GM23338 (cell line): ENCODE results near the gene RBM38. TPM values are rescaled to one million over a fixed set of nuclear protein-coding genes. Genes with fewer than 3 reads are reported as not detected.

ENCODE experiments used
- ATAC-seq: fragments of 200-7000 bp; cut with Tn5 transposase; 3 replicates; pipeline ENCODE4 v1.9.1; 2020
- DNase-seq: peaks from one replicate; pipeline ENCODE4 v3.0.0-alpha.2; 2015; ENCODE audit warnings: low spot score
- H2AFZ ChIP-seq: fragments of 200-600 bp; sonication (generic); 2 replicates; pipeline ENCODE4 v1.8.0; 2016; ENCODE audit warnings: antibody characterized with exemption, mild to moderate bottlenecking, moderate library complexity
- H3F3A ChIP-seq: fragments of 200-600 bp; sonication (generic); replicated peaks from 2 replicates; pipeline ENCODE4 v1.8.0; 2017; ENCODE audit warnings: antibody characterized with exemption, mixed run types, low read depth
- H3K27ac ChIP-seq: fragments of 200-600 bp; sonication (generic); 2 replicates; pipeline ENCODE4 v1.6.1; 2016; ENCODE audit warnings: low read depth
- H3K27me3 ChIP-seq: fragments of 200-600 bp; sonication (generic); 2 replicates; pipeline ENCODE4 v1.8.0; 2016; ENCODE audit warnings: mild to moderate bottlenecking, mixed run types, moderate library complexity; ENCODE audit not compliant: insufficient read depth
- H3K36me3 ChIP-seq: fragments of 200-600 bp; sonication (generic); 2 replicates; pipeline ENCODE4 v1.8.0; 2016; ENCODE audit warnings: mild to moderate bottlenecking; ENCODE audit not compliant: insufficient read depth
- H3K4me1 ChIP-seq: fragments of 200-600 bp; sonication (generic); 2 replicates; pipeline ENCODE4 v1.8.0; 2016; ENCODE audit warnings: mild to moderate bottlenecking, moderate library complexity; ENCODE audit not compliant: insufficient read depth
- H3K4me2 ChIP-seq: fragments of 200-600 bp; sonication (generic); 2 replicates; pipeline ENCODE4 v1.7.1; 2017; ENCODE audit warnings: mixed run types
- H3K4me3 ChIP-seq: fragments of 200-600 bp; sonication (generic); 2 replicates; pipeline ENCODE4 v1.6.1; 2016; ENCODE audit warnings: mixed run types
- H3K79me2 ChIP-seq: fragments of 200-600 bp; sonication (generic); replicated peaks from 2 replicates; pipeline ENCODE4 v1.8.0; 2017; ENCODE audit warnings: mild to moderate bottlenecking; ENCODE audit not compliant: insufficient read depth
- H3K9me2 ChIP-seq: fragments of 200-600 bp; sonication (generic); 2 replicates; pipeline ENCODE4 v1.8.0; 2017; ENCODE audit not compliant: insufficient read depth
- H4K20me1 ChIP-seq: fragments of 200-600 bp; sonication (generic); replicated peaks from 2 replicates; pipeline ENCODE4 v1.8.0; 2017; ENCODE audit warnings: mild to moderate bottlenecking; ENCODE audit not compliant: insufficient read depth
- H3K27ac Mint-ChIP-seq: 2 replicates; pipeline ENCODE4 v1.8.0; 2020; ENCODE audit warnings: inconsistent platforms, mild to moderate bottlenecking, moderate library complexity, mixed read lengths
- H3K27me3 Mint-ChIP-seq: 3 replicates; pipeline ENCODE4 v1.8.0; 2022; ENCODE audit warnings: low read depth, mild to moderate bottlenecking, moderate library complexity, mixed read lengths, inconsistent platforms; ENCODE audit not compliant: insufficient read depth, poor library complexity
- H3K36me3 Mint-ChIP-seq: 3 replicates; pipeline ENCODE4 v1.8.0; 2021; ENCODE audit warnings: low read depth, mild to moderate bottlenecking, inconsistent platforms, moderate library complexity, mixed read lengths
- H3K4me1 Mint-ChIP-seq: 3 replicates; pipeline ENCODE4 v1.8.0; 2020; ENCODE audit warnings: mild to moderate bottlenecking, inconsistent platforms, mixed read lengths
- H3K4me3 Mint-ChIP-seq: 3 replicates; pipeline ENCODE4 v1.8.0; 2021; ENCODE audit warnings: moderate library complexity, mild to moderate bottlenecking, inconsistent platforms, mixed read lengths
- H3K9me3 Mint-ChIP-seq: 3 replicates; pipeline ENCODE4 v1.8.0; 2020; ENCODE audit warnings: moderate library complexity, mild to moderate bottlenecking, inconsistent platforms, mixed read lengths
- CREB1 ChIP-seq: fragments of 250-450 bp; sonication (Bioruptor Pico); IDR thresholded peaks from 2 replicates; pipeline ENCODE4 v1.5.0; 2020; ENCODE audit warnings: low read depth, mild to moderate bottlenecking, moderate library complexity
- CTCF ChIP-seq, 2 experiments: fragments of 200-600 bp in 1 of 2; sonication (generic) in 1 of 2; conservative IDR thresholded peaks; 2 replicates each; pipeline versions ENCODE4 v1.5.1 to v1.6.1; 2016 to 2017; ENCODE audit warnings: antibody characterized with exemption in 2 of 2, low read depth in 2 of 2, mild to moderate bottlenecking in 2 of 2, moderate library complexity in 1 of 2
- ETS1 ChIP-seq: IDR thresholded peaks from 2 replicates; pipeline ENCODE4 v1.6.1; 2016; ENCODE audit warnings: antibody characterized with exemption
- EZH2 ChIP-seq: fragments of 200-600 bp; sonication (generic); IDR thresholded peaks from one replicate; pipeline ENCODE4 v1.8.0; 2017; ENCODE audit warnings: antibody characterized with exemption, mild to moderate bottlenecking, low read depth; ENCODE audit not compliant: unreplicated experiment
- EZH2phosphoT487 ChIP-seq: fragments of 200-600 bp; sonication (generic); IDR thresholded peaks from one replicate; pipeline ENCODE4 v1.8.1; 2018; ENCODE audit warnings: antibody characterized with exemption; ENCODE audit not compliant: unreplicated experiment
- JUNB ChIP-seq: IDR thresholded peaks from one replicate; pipeline ENCODE4 v1.6.1; 2016; ENCODE audit warnings: antibody characterized with exemption; ENCODE audit not compliant: unreplicated experiment
- NANOG ChIP-seq: IDR thresholded peaks from 2 replicates; pipeline ENCODE4 v1.6.1; 2016; ENCODE audit warnings: antibody characterized with exemption, borderline replicate concordance
- POLR2AphosphoS5 ChIP-seq: IDR thresholded peaks from 2 replicates; pipeline ENCODE4 v1.6.1; 2016; ENCODE audit warnings: antibody characterized with exemption, low read depth
- REST ChIP-seq: IDR thresholded peaks from one replicate; pipeline ENCODE4 v1.6.1; 2018; ENCODE audit warnings: antibody characterized with exemption; ENCODE audit not compliant: unreplicated experiment
- STAT1 ChIP-seq: IDR thresholded peaks from one replicate; pipeline ENCODE4 v1.6.1; 2016; ENCODE audit warnings: antibody characterized with exemption; ENCODE audit not compliant: unreplicated experiment
- ZNF114 ChIP-seq: fragments of 250-450 bp; sonication (Bioruptor Pico); IDR thresholded peaks from 2 replicates; pipeline ENCODE4 v1.5.0; 2020; ENCODE audit warnings: mild to moderate bottlenecking, moderate library complexity
- ZNF331 ChIP-seq: fragments of 250-450 bp; sonication (Bioruptor Pico); IDR thresholded peaks from 2 replicates; pipeline ENCODE4 v1.5.0; 2020; ENCODE audit warnings: low read depth, mild to moderate bottlenecking, moderate library complexity
- polyA plus RNA-seq: library from polyadenylated mRNA; unstranded; fragments of >200 nt; fragmentation: Nextera tagmentation; extraction: Ambion mirVana; gene quantifications from 2 replicates; pipeline ENCODE4 v1.2.1, GENCODE V29; 2016
- total RNA-seq: library from RNA; depleted of rRNA; stranded (reverse); fragments of >200 nt; shearing (Covaris generic); gene quantifications from 2 replicates; pipeline ENCODE4 v1.2.3, GENCODE V29; 2014

Gene RBM38
- total and polyA plus RNA-seq, 2 experiments from 2014 or later = 22.9 to 80.5 TPM

GRCh38 chr20:57438552-57438951, 47.4 kb downstream of the RBM38 start:
- Histone ChIP-seq H2AFZ (no peak overlapping the region), H4K20me1 (no peaks in the 10 kb centered on the region), H3K4me1 (no peaks in the 10 kb centered on the region), H3K9me2 (no peaks in the 10 kb centered on the region), H3K79me2 (no peaks in the 10 kb centered on the region), H3K27me3 (no peaks in the 10 kb centered on the region), H3K36me3 (no peaks in the 10 kb centered on the region), H3F3A (no peaks in the 10 kb centered on the region), H3K4me3 (no peak overlapping the region), H3K4me2 (no peak overlapping the region), H3K27ac (no peak overlapping the region)
- ATAC-seq (no peak), DNase-seq (no peak)
- Mint-ChIP-seq H3K27ac (no peak overlapping the region), H3K36me3 (no peaks in the 10 kb centered on the region), H3K4me1 (peaks cover 19% of the 10 kb centered on the region), H3K27me3 (peaks cover 13% of the 10 kb centered on the region), H3K4me3 (no peak overlapping the region), H3K9me3 (no peaks in the 10 kb centered on the region)
- no peak for TF ChIP-seq REST
- TF ChIP-seq ETS1 = no peak
- no peak for TF ChIP-seq CTCF (conservative IDR thresholded peaks at IDR 0.05; ENCODE audit: low read depth in 2 of 2)
- no peak for TF ChIP-seq EZH2
- TF ChIP-seq ZNF331 (CRISPR knock-in tag) = no peak; the same call in 1 of the 2 replicates
- TF ChIP-seq STAT1 = no peak
- no peak for TF ChIP-seq CREB1 (CRISPR knock-in tag)
- no peak for TF ChIP-seq ZNF114

GRCh38 chr20:57439432-57439831, 48.2 kb downstream of the RBM38 start:
- H3K36me3 ChIP-seq = no peaks in the 10 kb centered on the region
- no peaks in the 10 kb centered on the region for H3K79me2 ChIP-seq
- H3K4me3 ChIP-seq = no peak overlapping the region
- Mint-ChIP-seq H3K27ac (no peak overlapping the region), H3K4me3 (no peak overlapping the region), H3K4me1 (peaks cover 21% of the 10 kb centered on the region), H3K27me3 (peaks cover 15% of the 10 kb centered on the region), H3K36me3 (no peaks in the 10 kb centered on the region), H3K9me3 (no peaks in the 10 kb centered on the region)
- no peaks in the 10 kb centered on the region for H3K4me1 ChIP-seq
- H2AFZ ChIP-seq = no peak overlapping the region
- no peaks in the 10 kb centered on the region for H4K20me1 ChIP-seq
- H3K27ac ChIP-seq = no peak overlapping the region
- H3K27me3 ChIP-seq = no peaks in the 10 kb centered on the region
- no peaks in the 10 kb centered on the region for H3K9me2 ChIP-seq
- H3K4me2 ChIP-seq = no peak overlapping the region
- DNase-seq = no peak
- no peak for ATAC-seq
- H3F3A ChIP-seq = no peaks in the 10 kb centered on the region
- TF ChIP-seq ZNF114 = no peak
- TF ChIP-seq EZH2phosphoT487 = no peak
- no peak for TF ChIP-seq CREB1 (CRISPR knock-in tag)
- no peak for TF ChIP-seq NANOG
- TF ChIP-seq STAT1 = no peak
- no peak for TF ChIP-seq CTCF (conservative IDR thresholded peaks at IDR 0.05; ENCODE audit: low read depth in 2 of 2)
- no peak for TF ChIP-seq POLR2AphosphoS5
- no peak for TF ChIP-seq JUNB
- no peak for TF ChIP-seq EZH2
- no peak for TF ChIP-seq ETS1
